Measurements from ENCODE around the gene RPS27. TPM values are rescaled to one million over a fixed set of nuclear protein-coding genes. Genes with fewer than 3 reads are reported as not detected.
A peak's percentile ranks its signal among the peaks of the same experiment; 100 is the strongest.
"Not testable (repeated sequence)": the region's sequence is repeated elsewhere in the genome, so short reads cannot be mapped to it uniquely, and the experiment has no call there.

Gene RPS27
- total RNA-seq, 1 donor from 2014 or later = 2,665 TPM

GRCh38 chr1:153995202-153995601, 4.6 kb downstream of the RPS27 start:
- Mint-ChIP-seq H3K27me3 (ENCODE audit: unreplicated experiment) (peaks cover 12% of the 10 kb centered on the region), H3K4me3 (ENCODE audit: unreplicated experiment) (peak overlapping the region; percentile 60), H3K4me1 (ENCODE audit: unreplicated experiment) (peaks cover 18% of the 10 kb centered on the region), H3K27ac (ENCODE audit: unreplicated experiment) (no peak overlapping the region), H3K36me3 (ENCODE audit: low read depth, unreplicated experiment) (peaks cover 28% of the 10 kb centered on the region), H3K9me3 (ENCODE audit: unreplicated experiment) (no peaks in the 10 kb centered on the region)
- DNase-seq (ENCODE audit: low spot score) = no peak
- no peak for TF ChIP-seq CTCF (IDR thresholded peaks at IDR 0.05; ENCODE audit: unreplicated experiment)

- H3K9me3 Mint-ChIP-seq (ENCODE audit: unreplicated experiment) = no peaks in the 10 kb centered on the region
These were observed 5.1 kb downstream of the RPS27 start for GRCh38 chr1:153995640-153996039.

GRCh38 chr1:153996882-153997281, 6.3 kb downstream of the RPS27 start:
- not testable (repeated sequence) for DNase-seq (ENCODE audit: low spot score); H3K9me3 Mint-ChIP-seq (ENCODE audit: unreplicated experiment); H3K27me3 Mint-ChIP-seq (ENCODE audit: unreplicated experiment); H3K4me3 Mint-ChIP-seq (ENCODE audit: unreplicated experiment); H3K27ac Mint-ChIP-seq (ENCODE audit: unreplicated experiment); H3K4me1 Mint-ChIP-seq (ENCODE audit: unreplicated experiment)
- peaks cover 15% of the 10 kb centered on the region for H3K36me3 Mint-ChIP-seq (ENCODE audit: low read depth, unreplicated experiment)

More at GRCh38 chr1:153995640-153996039, 5.1 kb downstream of the RPS27 start:
- Mint-ChIP-seq H3K36me3 (ENCODE audit: low read depth, unreplicated experiment) (peaks cover 24% of the 10 kb centered on the region), H3K27me3 (ENCODE audit: unreplicated experiment) (peaks cover 9% of the 10 kb centered on the region), H3K4me1 (ENCODE audit: unreplicated experiment) (peaks cover 18% of the 10 kb centered on the region), H3K27ac (ENCODE audit: unreplicated experiment) (no peak overlapping the region), H3K4me3 (ENCODE audit: unreplicated experiment) (peak overlapping the region; percentile 60)
- no peak for TF ChIP-seq CTCF (IDR thresholded peaks at IDR 0.05; ENCODE audit: unreplicated experiment)
- DNase-seq (ENCODE audit: low spot score) = no peak

GRCh38 chr1:154000420-154000819, 9.9 kb downstream of the RPS27 start:
- no peak for DNase-seq (ENCODE audit: low spot score)
- Mint-ChIP-seq H3K9me3 (ENCODE audit: unreplicated experiment) (no peaks in the 10 kb centered on the region), H3K4me1 (ENCODE audit: unreplicated experiment) (no peaks in the 10 kb centered on the region), H3K4me3 (ENCODE audit: unreplicated experiment) (no peak overlapping the region), H3K27ac (ENCODE audit: unreplicated experiment) (no peak overlapping the region), H3K36me3 (ENCODE audit: low read depth, unreplicated experiment) (peaks cover 2% of the 10 kb centered on the region), H3K27me3 (ENCODE audit: unreplicated experiment) (peaks cover 3% of the 10 kb centered on the region)
- TF ChIP-seq CTCF (IDR thresholded peaks at IDR 0.05; ENCODE audit: unreplicated experiment) = no peak

- no peak for DNase-seq (ENCODE audit: low spot score)
- Mint-ChIP-seq H3K9me3 (ENCODE audit: unreplicated experiment) (no peaks in the 10 kb centered on the region), H3K27me3 (ENCODE audit: unreplicated experiment) (no peaks in the 10 kb centered on the region), H3K4me3 (ENCODE audit: unreplicated experiment) (no peak overlapping the region), H3K27ac (ENCODE audit: unreplicated experiment) (no peak overlapping the region), H3K4me1 (ENCODE audit: unreplicated experiment) (no peaks in the 10 kb centered on the region), H3K36me3 (ENCODE audit: low read depth, unreplicated experiment) (no peaks in the 10 kb centered on the region)
- no peak for TF ChIP-seq CTCF (IDR thresholded peaks at IDR 0.05; ENCODE audit: unreplicated experiment)
These were observed 15.6 kb downstream of the RPS27 start for GRCh38 chr1:154006136-154006535.

- H3K4me3 Mint-ChIP-seq (ENCODE audit: unreplicated experiment) = no peak overlapping the region
- no peaks in the 10 kb centered on the region for H3K36me3 Mint-ChIP-seq (ENCODE audit: low read depth, unreplicated experiment)
- TF ChIP-seq CTCF (IDR thresholded peaks at IDR 0.05; ENCODE audit: unreplicated experiment) = no peak
- no peaks in the 10 kb centered on the region for H3K27me3 Mint-ChIP-seq (ENCODE audit: unreplicated experiment)
- no peaks in the 10 kb centered on the region for H3K9me3 Mint-ChIP-seq (ENCODE audit: unreplicated experiment)
- no peaks in the 10 kb centered on the region for H3K4me1 Mint-ChIP-seq (ENCODE audit: unreplicated experiment)
- DNase-seq (ENCODE audit: low spot score) = no peak
- H3K27ac Mint-ChIP-seq (ENCODE audit: unreplicated experiment) = no peak overlapping the region
These were observed 21.6 kb downstream of the RPS27 start for GRCh38 chr1:154012129-154012528.

- not testable (repeated sequence) for H3K27ac Mint-ChIP-seq (ENCODE audit: unreplicated experiment); H3K9me3 Mint-ChIP-seq (ENCODE audit: unreplicated experiment); H3K36me3 Mint-ChIP-seq (ENCODE audit: low read depth, unreplicated experiment); H3K4me1 Mint-ChIP-seq (ENCODE audit: unreplicated experiment); H3K4me3 Mint-ChIP-seq (ENCODE audit: unreplicated experiment); H3K27me3 Mint-ChIP-seq (ENCODE audit: unreplicated experiment); DNase-seq (ENCODE audit: low spot score)
These were observed 22.0 kb downstream of the RPS27 start for GRCh38 chr1:154012543-154012942.

Data from endothelial cell (in vitro differentiated cells).